GM20431 (cell line): ENCODE data around the gene TLE3.

ENCODE experiments used
- in situ Hi-C: fragments of 300-500 bp; cut with MseI, MboI; formaldehyde crosslinking; loops from one replicate; pipeline ENCODE4 v1.15.0; 2020; ENCODE audit warnings: low sequenced_read_pairs; ENCODE audit not compliant: unreplicated experiment

TLE3 gene

GRCh38 chr15:70054366-70054765, 43.4 kb downstream of the TLE3 start:
- in situ Hi-C loops, result no loop called here

- in situ Hi-C loops, result no loop called here
Measured at GRCh38 chr15:70053716-70054229, 43.9 kb downstream of the TLE3 start.

GRCh38 chr15:70053001-70053715, 44.6 kb downstream of the TLE3 start:
- in situ Hi-C loops, result no loop called here

- in situ Hi-C loops, result no loop called here
Measured at GRCh38 chr15:70051948-70052633, 45.6 kb downstream of the TLE3 start.

GRCh38 chr15:70050970-70051369, 46.7 kb downstream of the TLE3 start:
- in situ Hi-C loops, result no loop called here

- in situ Hi-C loops, result no loop called here
Measured at GRCh38 chr15:70050441-70050840, 47.3 kb downstream of the TLE3 start.

DNA sequence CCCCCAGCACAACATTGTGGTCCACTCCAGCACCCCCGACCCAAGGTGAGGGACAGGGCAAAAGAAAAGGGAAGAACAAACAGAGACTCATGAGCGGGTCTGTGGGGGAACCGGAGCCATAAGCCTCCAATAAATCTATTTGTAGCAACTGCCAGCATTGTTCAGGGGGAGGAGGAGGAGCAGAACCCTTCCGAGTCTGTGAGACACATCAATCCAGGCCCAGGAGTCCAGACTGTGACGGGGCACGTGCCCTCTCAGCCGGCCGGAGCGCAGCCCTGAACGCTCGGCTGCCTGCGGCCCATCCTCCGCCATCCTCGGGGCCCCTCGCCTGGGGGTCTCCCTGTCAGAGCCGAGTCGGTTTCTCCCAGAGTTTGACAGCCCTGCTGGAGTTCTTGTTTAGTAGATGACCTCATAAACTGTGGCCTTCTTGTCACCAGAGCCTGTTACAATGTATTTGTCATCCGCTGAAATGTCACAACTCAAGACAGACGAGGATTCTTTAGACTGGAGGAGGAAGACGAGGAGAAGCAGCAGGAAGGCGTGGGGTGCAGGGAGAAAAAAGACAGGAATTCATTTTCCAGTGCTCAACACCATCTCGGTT, 47.9 kb downstream of the TLE3 start:
- in situ Hi-C loops, result no loop called here

DNA sequence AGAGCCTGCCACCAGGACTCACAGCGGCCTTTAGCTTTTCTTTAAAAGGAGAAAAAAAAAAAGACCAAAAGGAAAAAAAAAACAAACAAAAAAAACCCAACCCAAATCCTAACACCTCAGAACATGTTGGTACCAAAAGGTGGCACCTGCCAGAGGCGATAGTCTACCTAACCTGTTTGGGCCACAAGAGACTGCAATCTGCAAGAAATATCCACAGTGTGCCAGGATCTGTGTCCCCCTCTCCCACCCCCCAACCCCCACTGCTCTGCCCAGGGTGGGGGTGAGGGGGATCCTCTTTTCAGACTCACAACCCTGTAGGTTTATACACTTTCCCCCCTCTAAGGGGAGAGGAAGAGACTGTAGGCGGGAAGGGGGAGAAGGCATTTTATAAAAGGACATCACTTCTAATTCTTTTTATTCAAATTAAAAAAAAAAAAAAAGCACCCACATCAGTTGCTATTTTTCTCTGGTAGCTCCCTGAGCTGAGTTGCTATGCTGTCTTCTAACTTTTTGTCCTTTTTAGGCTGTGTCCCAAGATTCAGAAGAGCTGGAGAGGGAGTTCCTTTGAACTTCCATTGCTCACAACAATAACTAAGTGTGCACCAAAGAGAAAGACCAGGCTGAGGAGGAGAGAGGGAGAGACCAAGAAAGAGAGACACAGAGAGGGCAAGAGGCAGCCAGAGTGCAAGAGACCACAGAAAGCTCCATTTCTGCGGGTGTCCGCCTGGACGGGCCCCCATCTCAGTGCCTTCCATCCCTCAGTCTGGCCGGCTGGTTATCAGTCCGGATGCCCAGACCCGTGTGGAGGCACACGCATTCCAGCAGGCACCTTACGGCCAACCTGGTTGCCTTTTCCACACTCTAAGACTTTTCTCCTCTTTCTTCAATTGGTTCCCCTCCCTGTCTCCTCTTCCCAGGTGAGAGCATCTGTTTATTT, 48.9 kb downstream of the TLE3 start:
- in situ Hi-C loops, result no loop called here

DNA sequence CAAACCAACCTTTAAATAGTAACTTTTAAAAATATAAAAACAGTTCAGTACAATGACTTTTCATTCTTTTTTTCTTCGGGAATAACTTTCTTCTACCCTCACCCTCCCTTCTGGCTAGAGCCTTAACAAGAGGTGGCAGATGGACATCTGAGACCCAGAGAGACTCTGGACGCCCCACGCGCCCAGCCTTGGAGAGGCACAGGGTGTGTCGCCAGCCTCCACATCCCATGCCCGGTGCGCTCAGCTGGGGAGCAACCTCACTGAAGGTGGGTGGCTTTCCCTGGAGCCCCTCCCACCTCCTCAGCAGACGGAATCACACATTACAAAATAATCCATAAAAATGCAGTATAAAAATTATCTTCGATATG, 49.5 kb downstream of the TLE3 start:
- in situ Hi-C loops, result no loop called here

DNA sequence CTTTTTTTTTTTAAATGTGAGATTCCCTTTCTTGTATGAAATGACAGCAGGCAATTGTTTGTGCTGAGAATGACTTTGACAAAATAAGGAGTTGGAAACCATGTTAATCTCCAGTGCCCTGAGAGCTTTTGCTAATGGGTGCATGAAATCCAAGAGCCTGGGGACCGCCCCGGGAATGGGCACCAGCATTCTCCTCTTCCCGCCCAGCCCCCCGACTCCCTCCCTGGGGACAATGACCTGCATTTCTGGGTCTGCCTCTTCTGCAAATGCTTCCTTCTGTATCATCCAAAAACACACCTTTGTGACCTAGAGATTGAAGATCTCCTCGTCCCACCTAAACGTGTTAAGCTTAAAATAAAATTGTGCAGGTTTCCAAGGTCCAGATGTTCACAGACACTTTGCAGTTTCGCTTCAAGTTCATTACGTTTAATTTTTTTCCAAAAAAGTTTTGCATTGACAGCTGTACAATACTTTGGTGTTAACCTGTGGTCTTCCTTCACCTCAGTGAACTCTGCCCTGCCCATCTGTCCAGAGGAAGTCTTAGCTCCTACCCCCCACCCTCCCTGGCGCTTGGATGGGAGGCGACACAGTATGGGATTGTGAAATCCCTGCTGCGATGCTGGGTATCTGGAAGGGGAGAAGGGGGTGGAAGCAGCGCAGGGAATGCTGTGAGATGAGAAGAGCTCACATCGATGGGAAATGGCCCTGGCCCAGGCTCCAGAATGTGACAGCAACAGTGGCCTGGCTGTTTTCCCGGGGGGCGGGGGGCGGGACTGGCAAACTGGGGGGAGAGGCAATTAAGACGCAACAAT, 50.1 kb downstream of the TLE3 start:
- in situ Hi-C loops, result no loop called here

DNA sequence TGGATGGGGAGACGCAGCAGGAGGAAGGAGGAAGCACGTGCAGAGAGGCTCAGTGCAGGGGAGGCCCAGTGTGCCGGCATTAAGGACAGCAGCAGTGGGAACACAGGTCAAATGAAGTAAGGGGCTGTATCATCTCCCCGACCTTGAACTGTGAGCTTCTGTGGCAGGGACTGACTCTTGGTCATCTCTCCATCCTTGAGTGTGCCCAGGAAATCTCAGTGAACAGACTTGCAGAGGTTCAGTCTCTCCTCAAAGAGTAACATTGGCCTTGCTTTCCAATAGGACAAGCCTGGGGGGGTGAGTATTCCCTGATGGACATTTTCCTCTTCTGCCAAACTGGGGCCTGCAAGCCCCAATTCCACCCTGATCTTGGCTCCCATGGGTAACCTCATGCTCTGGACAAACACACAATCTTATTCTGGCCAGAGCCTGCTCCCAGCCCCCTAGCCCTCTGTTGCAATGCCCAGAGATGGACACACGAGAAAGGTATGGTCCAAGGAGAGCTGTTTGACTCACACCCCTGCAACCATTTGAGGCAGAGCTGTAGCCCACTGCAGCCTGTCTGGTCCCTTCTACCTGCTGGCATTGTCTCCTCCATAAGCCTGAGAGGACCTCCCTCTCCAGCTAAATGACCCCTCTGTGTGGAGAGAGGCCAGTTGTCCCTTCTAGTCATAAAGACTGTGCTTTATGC, 50.9 kb downstream of the TLE3 start:
- in situ Hi-C loops, result no loop called here

- in situ Hi-C loops, result no loop called here
Measured at GRCh38 chr15:70045045-70045444, 52.7 kb downstream of the TLE3 start.

DNA sequence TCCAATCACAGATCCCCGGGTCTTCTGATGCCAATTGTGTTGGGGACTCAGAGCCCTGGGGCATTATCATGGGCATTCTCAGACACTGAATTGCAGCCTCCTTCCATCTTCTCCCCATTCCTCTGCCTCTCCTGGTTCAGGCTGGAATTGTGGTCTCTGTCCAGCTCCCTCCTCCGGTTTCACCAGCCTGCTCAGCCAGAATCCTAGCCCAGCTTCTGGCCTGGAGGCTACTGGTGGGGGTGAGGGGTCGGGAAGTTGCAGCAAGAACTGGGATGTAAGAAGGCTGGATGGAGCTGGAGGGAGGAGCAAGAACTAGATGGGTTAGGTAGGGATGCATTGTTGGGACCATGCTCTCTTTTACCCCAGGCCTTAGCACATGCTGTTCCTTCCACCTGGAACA, 53.5 kb downstream of the TLE3 start:
- in situ Hi-C loops, result no loop called here

- in situ Hi-C loops, result no loop called here
Measured at GRCh38 chr15:70043590-70043989, 54.1 kb downstream of the TLE3 start.

DNA sequence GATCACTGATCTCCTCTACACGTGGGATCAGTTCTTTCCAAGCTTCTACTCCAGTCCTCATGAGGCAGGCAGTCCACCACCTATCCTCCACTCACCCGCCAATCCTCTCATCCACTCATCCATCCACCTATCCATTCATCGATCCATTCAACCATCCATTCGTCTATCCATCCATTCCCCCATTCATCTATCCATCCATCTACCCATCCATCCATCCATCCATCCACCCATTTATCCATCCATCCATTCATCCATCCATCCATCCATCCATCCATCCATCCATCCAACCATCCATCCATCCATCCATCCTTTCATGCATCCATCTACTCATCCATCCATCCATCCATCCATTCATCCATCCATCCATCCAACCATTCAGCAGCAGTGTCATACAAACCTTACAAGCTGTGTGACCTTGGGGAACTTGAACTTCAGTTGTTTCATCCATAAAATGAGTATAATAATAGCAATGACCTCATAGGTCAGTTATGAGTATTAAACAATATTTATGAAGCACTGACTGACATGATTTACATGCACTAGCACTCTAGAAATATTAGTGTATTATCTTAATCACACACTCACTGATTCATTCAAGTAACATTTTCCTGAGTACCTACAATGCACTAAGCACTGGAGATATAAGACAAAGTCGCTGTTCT, 55.0 kb downstream of the TLE3 start:
- in situ Hi-C loops, result no loop called here

DNA sequence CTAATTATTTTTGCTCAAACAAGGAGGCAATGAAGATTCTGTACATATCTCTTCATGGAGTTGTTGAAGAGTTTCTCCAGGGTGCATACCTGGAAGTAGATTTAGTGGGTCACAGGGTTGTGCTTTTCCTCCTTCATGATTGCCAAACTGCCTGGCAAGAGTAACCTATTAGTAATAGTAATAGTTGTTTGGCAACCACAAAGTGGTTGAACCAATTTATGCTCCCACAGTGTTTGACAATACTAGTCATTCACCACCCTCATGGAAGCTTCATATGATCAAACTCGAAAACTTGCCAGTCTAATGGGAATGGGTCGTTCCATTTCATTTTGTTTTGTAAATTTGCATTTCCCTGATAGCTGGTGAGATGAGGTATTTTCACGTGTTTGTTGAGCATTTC, 57.8 kb downstream of the TLE3 start:
- in situ Hi-C loops, result no loop called here

DNA sequence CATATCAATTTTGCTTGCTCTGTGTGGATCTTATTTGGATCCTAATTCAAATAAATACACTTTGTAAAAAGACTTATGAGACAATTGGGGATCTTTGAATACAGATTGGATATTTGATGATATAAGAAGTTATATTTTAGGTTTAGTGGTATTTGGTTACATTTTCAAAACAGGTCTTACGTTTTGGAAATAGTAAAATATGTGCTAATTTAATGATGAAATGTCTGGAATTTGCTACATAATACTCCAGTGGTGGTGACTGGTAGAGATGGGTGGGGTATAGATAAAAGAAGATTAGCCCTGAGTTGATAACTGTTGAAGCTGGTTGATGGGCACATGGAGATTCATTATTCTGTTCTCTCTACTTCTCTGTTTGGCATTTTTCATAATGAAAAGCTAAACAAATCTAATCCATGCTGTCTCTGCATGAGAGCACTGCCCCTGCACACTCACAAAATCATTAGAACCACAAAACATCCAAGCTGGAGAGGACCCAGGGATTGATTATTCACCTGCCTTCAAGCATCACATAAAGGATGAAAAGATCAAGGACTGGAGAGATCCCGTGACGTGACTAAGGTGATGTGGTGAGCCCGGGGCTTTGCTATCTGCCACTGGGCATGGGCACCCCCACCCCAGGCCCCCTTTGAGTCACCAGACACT, 58.9 kb downstream of the TLE3 start:
- in situ Hi-C loops, result no loop called here

DNA sequence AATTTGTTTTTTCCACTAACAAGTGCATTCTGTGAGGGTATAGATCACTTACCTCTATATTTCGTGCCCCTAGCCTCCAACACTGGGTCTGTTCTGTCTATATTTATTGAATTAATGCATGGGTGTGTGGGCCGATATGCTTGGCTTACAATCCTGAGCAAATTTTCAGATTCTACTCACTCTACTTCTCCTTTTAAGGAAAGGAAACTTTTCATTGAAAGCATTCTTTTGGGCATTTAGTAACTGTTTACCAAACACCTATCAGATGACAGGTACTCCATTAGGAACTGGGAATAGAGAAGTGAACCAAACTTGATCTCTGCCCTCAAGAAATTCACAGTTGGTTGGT, 60.5 kb downstream of the TLE3 start:
- in situ Hi-C loops, result no loop called here
